Ovary (tissue), 3 donors: ENCODE results near the gene RHOXF1.

Experiments used
- CTCF ChIP-seq, 3 donors: fragments of 450-650 bp in 2 of 3; fragments of 200-600 bp in 1 of 3; IDR thresholded peaks; one replicate each; pipeline versions ENCODE4 v1.5.1 to v1.8.0; 2016 to 2022; ENCODE audit warnings: antibody characterized with exemption in 3 of 3, mild to moderate bottlenecking in 1 of 3
- EP300 ChIP-seq: sonication (generic); formaldehyde crosslinking; IDR thresholded peaks from one replicate; pipeline ENCODE4 v1.6.1; 2017; ENCODE audit warnings: antibody characterized with exemption
- POLR2A ChIP-seq: fragments of 450-650 bp; IDR thresholded peaks from one replicate; pipeline ENCODE4 v1.6.1; 2017; ENCODE audit warnings: antibody characterized with exemption, mild to moderate bottlenecking, moderate library complexity
- donor health status: DM: no; HTN: no; CAD: no.

GRCh38 chrX:120087289-120088017 is 28.3 kb downstream of the RHOXF1 start:
- TF ChIP-seq CTCF (IDR thresholded peaks at IDR 0.05): no peak
- no peak for TF ChIP-seq POLR2A
- TF ChIP-seq EP300: no peak
